ENCODE data around the gene KDM2B. TPM values are rescaled to one million over a fixed set of nuclear protein-coding genes. Genes with fewer than 3 reads are reported as not detected.

KDM2B gene
- polyA plus RNA-seq, 1 donor (not counting 4 experiments of a cell fraction or from before 2014, with no cell fraction given): 10.3 TPM

GRCh38 chr12:121423253-121423652 lies 157.6 kb downstream of the KDM2B start:
- FAIRE-seq (no peak), DNase-seq (ENCODE audit: low read depth, low spot score) (no peak)
- Histone ChIP-seq H3K9me3 (ENCODE audit: control insufficient read depth, low read depth, low read length) (no peaks in the 10 kb centered on the region), H3K9ac (ENCODE audit: control insufficient read depth, extremely low read depth, insufficient read depth, low read length) (no peak overlapping the region), H4K20me1 (ENCODE audit: control insufficient read depth, extremely low read depth, insufficient read depth, low read length) (no peaks in the 10 kb centered on the region), H3K27ac (ENCODE audit: control insufficient read depth, insufficient read depth, low read length) (no peak overlapping the region), H3K79me2 (ENCODE audit: control insufficient read depth, insufficient read depth, low read length) (peaks cover 6% of the 10 kb centered on the region), H3K4me1 (ENCODE audit: control insufficient read depth, extremely low read depth, insufficient read depth, low read length) (no peaks in the 10 kb centered on the region), H3K36me3 (ENCODE audit: control insufficient read depth in 2 of 2, extremely low read depth in 1 of 2, insufficient read depth in 2 of 2, low read length in 2 of 2) (peaks cover 25 to 55% of the 10 kb centered on the region in 2 experiments), H2AFZ (ENCODE audit: control insufficient read depth, low read length) (no peak overlapping the region), H3K9me1 (ENCODE audit: control insufficient read depth, extremely low read depth, insufficient read depth, low read length) (no peaks in the 10 kb centered on the region), H3K4me3 (ENCODE audit: control insufficient read depth in 2 of 3, extremely low read depth in 1 of 3, insufficient read depth in 2 of 3, low read depth in 1 of 3, low read length in 3 of 3) (no peak overlapping the region), H3K4me2 (ENCODE audit: control insufficient read depth, extremely low read depth, insufficient read depth, low read depth, low read length) (no peak overlapping the region), H3K27me3 (ENCODE audit: control insufficient read depth, extremely low read depth, insufficient read depth, low read length) (no peaks in the 10 kb centered on the region)
- dilution Hi-C loops (cut with MboI; ENCODE audit: extremely low pct_ligation_motif_present, low sequenced_read_pairs): no loop called here
- TF ChIP-seq EZH2 (IDR thresholded peaks at IDR 0.05; ENCODE audit: low read length): no peak
- no peak for TF ChIP-seq CTCF (optimal IDR thresholded peaks at IDR 0.05 in 1 of 3, IDR thresholded peaks at IDR 0.05 in 1 of 3, conservative IDR thresholded peaks at IDR 0.05 in 1 of 3; ENCODE audit: extremely low read depth in 1 of 3, insufficient read depth in 2 of 3, low read length in 3 of 3)

GRCh38 chr12:121420109-121420508 lies 160.7 kb downstream of the KDM2B start:
- DNase-seq (ENCODE audit: low read depth, low spot score) (no peak), FAIRE-seq (no peak)
- Histone ChIP-seq H3K27me3 (ENCODE audit: control insufficient read depth, extremely low read depth, insufficient read depth, low read length) (no peaks in the 10 kb centered on the region), H3K79me2 (ENCODE audit: control insufficient read depth, insufficient read depth, low read length) (peaks cover 18% of the 10 kb centered on the region), H3K4me1 (ENCODE audit: control insufficient read depth, extremely low read depth, insufficient read depth, low read length) (no peaks in the 10 kb centered on the region), H3K9me1 (ENCODE audit: control insufficient read depth, extremely low read depth, insufficient read depth, low read length) (peaks cover 2% of the 10 kb centered on the region), H4K20me1 (ENCODE audit: control insufficient read depth, extremely low read depth, insufficient read depth, low read length) (no peaks in the 10 kb centered on the region), H3K4me2 (ENCODE audit: control insufficient read depth, extremely low read depth, insufficient read depth, low read depth, low read length) (no peak overlapping the region), H2AFZ (ENCODE audit: control insufficient read depth, low read length) (no peak overlapping the region), H3K9me3 (ENCODE audit: control insufficient read depth, low read depth, low read length) (no peaks in the 10 kb centered on the region), H3K27ac (ENCODE audit: control insufficient read depth, insufficient read depth, low read length) (no peak overlapping the region), H3K4me3 (ENCODE audit: control insufficient read depth in 2 of 3, extremely low read depth in 1 of 3, insufficient read depth in 2 of 3, low read depth in 1 of 3, low read length in 3 of 3) (no peak overlapping the region), H3K36me3 (ENCODE audit: control insufficient read depth in 2 of 2, extremely low read depth in 1 of 2, insufficient read depth in 2 of 2, low read length in 2 of 2) (peaks cover 32 to 71% of the 10 kb centered on the region in 2 experiments), H3K9ac (ENCODE audit: control insufficient read depth, extremely low read depth, insufficient read depth, low read length) (no peak overlapping the region)
- no peak for TF ChIP-seq CTCF (optimal IDR thresholded peaks at IDR 0.05 in 1 of 3, IDR thresholded peaks at IDR 0.05 in 1 of 3, conservative IDR thresholded peaks at IDR 0.05 in 1 of 3; ENCODE audit: extremely low read depth in 1 of 3, insufficient read depth in 2 of 3, low read length in 3 of 3)
- no peak for TF ChIP-seq EZH2 (IDR thresholded peaks at IDR 0.05; ENCODE audit: low read length)
- dilution Hi-C loops (cut with MboI; ENCODE audit: extremely low pct_ligation_motif_present, low sequenced_read_pairs): no loop called here

Data from keratinocyte (primary cell).